Measurements from ENCODE around the gene SLC4A2. TPM values are rescaled to one million over a fixed set of nuclear protein-coding genes. Genes with fewer than 3 reads are reported as not detected.

Gene SLC4A2
- total and polyA plus RNA-seq, 2 of the 8 experiments (the other 6 are each of a cell fraction or from before 2014, with no cell fraction given): 72.6 to 147 TPM

DNA sequence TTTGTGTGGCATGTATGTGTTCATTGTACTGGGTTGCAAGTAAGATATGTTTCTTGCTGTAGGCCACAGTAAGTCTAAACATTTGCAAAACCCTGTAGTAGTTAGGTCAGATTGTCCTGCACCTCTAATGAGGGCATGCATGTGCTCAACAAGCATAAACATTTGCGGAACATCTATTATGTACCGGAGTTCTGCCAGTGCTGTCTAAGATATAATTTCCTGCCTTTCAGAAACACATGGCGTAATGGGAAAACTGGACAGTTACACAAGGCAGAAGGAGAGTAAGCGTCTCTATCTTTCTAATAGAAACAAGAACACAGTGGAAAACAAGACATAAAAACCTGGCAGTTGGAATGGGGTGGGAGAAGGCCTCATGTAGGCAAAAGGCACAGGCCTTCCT, 28.4 kb upstream of the SLC4A2 start (continued):
- TF ChIP-seq, protein P1, sequence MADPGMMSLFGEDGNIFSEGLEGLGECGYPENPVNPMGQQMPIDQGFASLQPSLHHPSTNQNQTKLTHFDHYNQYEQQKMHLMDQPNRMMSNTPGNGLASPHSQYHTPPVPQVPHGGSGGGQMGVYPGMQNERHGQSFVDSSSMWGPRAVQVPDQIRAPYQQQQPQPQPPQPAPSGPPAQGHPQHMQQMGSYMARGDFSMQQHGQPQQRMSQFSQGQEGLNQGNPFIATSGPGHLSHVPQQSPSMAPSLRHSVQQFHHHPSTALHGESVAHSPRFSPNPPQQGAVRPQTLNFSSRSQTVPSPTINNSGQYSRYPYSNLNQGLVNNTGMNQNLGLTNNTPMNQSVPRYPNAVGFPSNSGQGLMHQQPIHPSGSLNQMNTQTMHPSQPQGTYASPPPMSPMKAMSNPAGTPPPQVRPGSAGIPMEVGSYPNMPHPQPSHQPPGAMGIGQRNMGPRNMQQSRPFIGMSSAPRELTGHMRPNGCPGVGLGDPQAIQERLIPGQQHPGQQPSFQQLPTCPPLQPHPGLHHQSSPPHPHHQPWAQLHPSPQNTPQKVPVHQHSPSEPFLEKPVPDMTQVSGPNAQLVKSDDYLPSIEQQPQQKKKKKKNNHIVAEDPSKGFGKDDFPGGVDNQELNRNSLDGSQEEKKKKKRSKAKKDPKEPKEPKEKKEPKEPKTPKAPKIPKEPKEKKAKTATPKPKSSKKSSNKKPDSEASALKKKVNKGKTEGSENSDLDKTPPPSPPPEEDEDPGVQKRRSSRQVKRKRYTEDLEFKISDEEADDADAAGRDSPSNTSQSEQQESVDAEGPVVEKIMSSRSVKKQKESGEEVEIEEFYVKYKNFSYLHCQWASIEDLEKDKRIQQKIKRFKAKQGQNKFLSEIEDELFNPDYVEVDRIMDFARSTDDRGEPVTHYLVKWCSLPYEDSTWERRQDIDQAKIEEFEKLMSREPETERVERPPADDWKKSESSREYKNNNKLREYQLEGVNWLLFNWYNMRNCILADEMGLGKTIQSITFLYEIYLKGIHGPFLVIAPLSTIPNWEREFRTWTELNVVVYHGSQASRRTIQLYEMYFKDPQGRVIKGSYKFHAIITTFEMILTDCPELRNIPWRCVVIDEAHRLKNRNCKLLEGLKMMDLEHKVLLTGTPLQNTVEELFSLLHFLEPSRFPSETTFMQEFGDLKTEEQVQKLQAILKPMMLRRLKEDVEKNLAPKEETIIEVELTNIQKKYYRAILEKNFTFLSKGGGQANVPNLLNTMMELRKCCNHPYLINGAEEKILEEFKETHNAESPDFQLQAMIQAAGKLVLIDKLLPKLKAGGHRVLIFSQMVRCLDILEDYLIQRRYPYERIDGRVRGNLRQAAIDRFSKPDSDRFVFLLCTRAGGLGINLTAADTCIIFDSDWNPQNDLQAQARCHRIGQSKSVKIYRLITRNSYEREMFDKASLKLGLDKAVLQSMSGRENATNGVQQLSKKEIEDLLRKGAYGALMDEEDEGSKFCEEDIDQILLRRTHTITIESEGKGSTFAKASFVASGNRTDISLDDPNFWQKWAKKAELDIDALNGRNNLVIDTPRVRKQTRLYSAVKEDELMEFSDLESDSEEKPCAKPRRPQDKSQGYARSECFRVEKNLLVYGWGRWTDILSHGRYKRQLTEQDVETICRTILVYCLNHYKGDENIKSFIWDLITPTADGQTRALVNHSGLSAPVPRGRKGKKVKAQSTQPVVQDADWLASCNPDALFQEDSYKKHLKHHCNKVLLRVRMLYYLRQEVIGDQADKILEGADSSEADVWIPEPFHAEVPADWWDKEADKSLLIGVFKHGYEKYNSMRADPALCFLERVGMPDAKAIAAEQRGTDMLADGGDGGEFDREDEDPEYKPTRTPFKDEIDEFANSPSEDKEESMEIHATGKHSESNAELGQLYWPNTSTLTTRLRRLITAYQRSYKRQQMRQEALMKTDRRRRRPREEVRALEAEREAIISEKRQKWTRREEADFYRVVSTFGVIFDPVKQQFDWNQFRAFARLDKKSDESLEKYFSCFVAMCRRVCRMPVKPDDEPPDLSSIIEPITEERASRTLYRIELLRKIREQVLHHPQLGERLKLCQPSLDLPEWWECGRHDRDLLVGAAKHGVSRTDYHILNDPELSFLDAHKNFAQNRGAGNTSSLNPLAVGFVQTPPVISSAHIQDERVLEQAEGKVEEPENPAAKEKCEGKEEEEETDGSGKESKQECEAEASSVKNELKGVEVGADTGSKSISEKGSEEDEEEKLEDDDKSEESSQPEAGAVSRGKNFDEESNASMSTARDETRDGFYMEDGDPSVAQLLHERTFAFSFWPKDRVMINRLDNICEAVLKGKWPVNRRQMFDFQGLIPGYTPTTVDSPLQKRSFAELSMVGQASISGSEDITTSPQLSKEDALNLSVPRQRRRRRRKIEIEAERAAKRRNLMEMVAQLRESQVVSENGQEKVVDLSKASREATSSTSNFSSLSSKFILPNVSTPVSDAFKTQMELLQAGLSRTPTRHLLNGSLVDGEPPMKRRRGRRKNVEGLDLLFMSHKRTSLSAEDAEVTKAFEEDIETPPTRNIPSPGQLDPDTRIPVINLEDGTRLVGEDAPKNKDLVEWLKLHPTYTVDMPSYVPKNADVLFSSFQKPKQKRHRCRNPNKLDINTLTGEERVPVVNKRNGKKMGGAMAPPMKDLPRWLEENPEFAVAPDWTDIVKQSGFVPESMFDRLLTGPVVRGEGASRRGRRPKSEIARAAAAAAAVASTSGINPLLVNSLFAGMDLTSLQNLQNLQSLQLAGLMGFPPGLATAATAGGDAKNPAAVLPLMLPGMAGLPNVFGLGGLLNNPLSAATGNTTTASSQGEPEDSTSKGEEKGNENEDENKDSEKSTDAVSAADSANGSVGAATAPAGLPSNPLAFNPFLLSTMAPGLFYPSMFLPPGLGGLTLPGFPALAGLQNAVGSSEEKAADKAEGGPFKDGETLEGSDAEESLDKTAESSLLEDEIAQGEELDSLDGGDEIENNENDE (IDR thresholded peaks at IDR 0.05; ENCODE audit: insufficient replicate concordance, low read length): no peak
- TF ChIP-seq ZNF274 (IDR thresholded peaks at IDR 0.05; ENCODE audit: borderline replicate concordance, extremely low read depth, low read length) (no peak), SIRT6 (IDR thresholded peaks at IDR 0.05; ENCODE audit: low read length) (no peak), YY1 (IDR thresholded peaks at IDR 0.05; ENCODE audit: low read depth, low read length) (no peak), BACH1 (IDR thresholded peaks at IDR 0.05; ENCODE audit: low read length) (no peak)
- TF ChIP-seq, protein P2, sequence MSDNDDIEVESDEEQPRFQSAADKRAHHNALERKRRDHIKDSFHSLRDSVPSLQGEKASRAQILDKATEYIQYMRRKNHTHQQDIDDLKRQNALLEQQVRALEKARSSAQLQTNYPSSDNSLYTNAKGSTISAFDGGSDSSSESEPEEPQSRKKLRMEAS (IDR thresholded peaks at IDR 0.05): no peak

Data from H1 (cell line).